HepG2 (cell line): ENCODE data around the gene MOV10L1. TPM values are rescaled to one million over a fixed set of nuclear protein-coding genes. Genes with fewer than 3 reads are reported as not detected.

ENCODE experiments used
- ATAC-seq: fragments of 200-7000 bp; cut with Tn5 transposase; 3 replicates; pipeline ENCODE4 v1.9.1; 2020; ENCODE audit warnings: mild to moderate bottlenecking, moderate library complexity
- BruUV-seq: library from RNA; stranded (reverse); fragments of 400-500 nt; replicated peaks from 2 replicates; lab custom pipeline; 2021; lab: Mats Ljungman, UMichigan
- CTCF ChIA-PET: fragments of 300-600 bp; formaldehyde crosslinking; extraction: SDS; loops from one replicate; lab custom pipeline; 2021; ENCODE audit warnings: low total read pairs, inconsistent platforms, low intra/inter-chr PET ratio; lab: Yijun Ruan, JAX
- POLR2A ChIA-PET: fragments of 350-600 bp; sonication (Branson Sonifier 250); formaldehyde crosslinking; loops from one replicate; lab custom pipeline; 2020; ENCODE audit warnings: antibody characterized with exemption, inconsistent platforms; lab: Yijun Ruan, JAX
- DNase-seq: peaks from one replicate; pipeline ENCODE4 v3.0.0-alpha.2; 2015; ENCODE audit warnings: low spot score
- FAIRE-seq: peaks from 3 replicates; lab custom pipeline; 2011; peaks lifted over from hg19 to GRCh38; lab: Jason Lieb, UNC
- H2AFZ ChIP-seq: one replicate; pipeline ENCODE4 v1.6.1; 2011; ENCODE audit warnings: low read length, inconsistent platforms
- H3K27ac ChIP-seq: fragments of 300-600 bp; 3 replicates; pipeline ENCODE4 v1.8.0; 2011; ENCODE audit warnings: mixed run types, mild to moderate bottlenecking, mixed read lengths, low read length, inconsistent platforms; ENCODE audit not compliant: insufficient read depth; ENCODE audit errors: extremely low read length
- H3K27me3 ChIP-seq, 2 experiments: fragments of 200-600 bp in 1 of 2; 2 replicates in 1 of 2; 3 replicates in 1 of 2; pipeline versions ENCODE4 v1.6.0 to v1.8.0; 2011; ENCODE audit warnings: low read length in 2 of 2, mild to moderate bottlenecking in 2 of 2, moderate library complexity in 2 of 2, inconsistent platforms in 1 of 2; ENCODE audit not compliant: insufficient read depth in 2 of 2, control insufficient read depth in 1 of 2
- H3K36me3 ChIP-seq, 2 experiments: fragments of 200-600 bp in 1 of 2; replicated peaks in 1 of 2; 2 replicates in 1 of 2; 3 replicates in 1 of 2; pipeline versions ENCODE4 v1.5.1 to v1.8.0; 2011; ENCODE audit warnings: low read length in 2 of 2, inconsistent platforms in 1 of 2; ENCODE audit not compliant: insufficient read depth in 2 of 2, control insufficient read depth in 1 of 2
- H3K4me1 ChIP-seq: 2 replicates; pipeline ENCODE4 v1.5.1; 2012; ENCODE audit warnings: low read length, inconsistent platforms; ENCODE audit not compliant: insufficient read depth
- H3K4me2 ChIP-seq: 2 replicates; pipeline ENCODE4 v1.6.0; 2011; ENCODE audit warnings: low read depth, low read length, inconsistent platforms
- H3K4me3 ChIP-seq, 3 experiments: fragments of 200-600 bp in 1 of 3; sonication (generic), shearing (Covaris generic) in 1 of 3; replicated peaks in 1 of 3; 2 replicates each; pipeline ENCODE4 v1.5.1; 2011 to 2016; ENCODE audit warnings: low read length in 3 of 3, inconsistent platforms in 2 of 3, low read depth in 2 of 3, mild to moderate bottlenecking in 2 of 3, control low read depth in 1 of 3, mixed read lengths in 1 of 3; ENCODE audit not compliant: insufficient read depth in 1 of 3
- H3K79me2 ChIP-seq: one replicate; pipeline ENCODE4 v1.6.1; 2011; ENCODE audit warnings: low read length, inconsistent platforms; ENCODE audit not compliant: insufficient read depth
- H3K9ac ChIP-seq: 2 replicates; pipeline ENCODE4 v1.6.0; 2011; ENCODE audit warnings: mild to moderate bottlenecking, low read depth, low read length, inconsistent platforms; ENCODE audit not compliant: insufficient read depth
- H3K9me3 ChIP-seq: 2 replicates; pipeline ENCODE4 v1.5.1; 2012; ENCODE audit warnings: mild to moderate bottlenecking, low read length
- H4K20me1 ChIP-seq: 2 replicates; pipeline ENCODE4 v1.6.0; 2011; ENCODE audit warnings: inconsistent platforms, mild to moderate bottlenecking, low read length, moderate library complexity; ENCODE audit not compliant: insufficient read depth
- CEBPG ChIP-seq: IDR thresholded peaks from 2 replicates; pipeline ENCODE4 v1.6.1; 2016
- CREM ChIP-seq, 2 experiments: sonication (generic) in 1 of 2; formaldehyde crosslinking in 1 of 2; IDR thresholded peaks; 2 replicates each; pipeline versions ENCODE4 v1.4.0 to v1.6.1; 2016 to 2020; ENCODE audit warnings: antibody characterized with exemption in 1 of 2, mild to moderate bottlenecking in 1 of 2, missing genetic modification reagents in 1 of 2
- ETV5 ChIP-seq: IDR thresholded peaks from 2 replicates; pipeline ENCODE4 v1.6.1; 2018; ENCODE audit warnings: missing biosample characterization, missing genetic modification reagents, inconsistent platforms, borderline replicate concordance
- GATAD1 ChIP-seq: IDR thresholded peaks from 2 replicates; pipeline ENCODE4 v1.6.1; 2016; ENCODE audit warnings: missing genetic modification reagents, missing compliant biosample characterization
- JUNB ChIP-seq: sonication (generic); formaldehyde crosslinking; IDR thresholded peaks from 2 replicates; pipeline ENCODE4 v1.8.0; 2022; ENCODE audit warnings: missing genetic modification reagents, mild to moderate bottlenecking, borderline replicate concordance
- TFAP4 ChIP-seq: sonication (generic); IDR thresholded peaks from 2 replicates; pipeline ENCODE4 v1.6.1; 2016; ENCODE audit warnings: low read depth, borderline replicate concordance
- THAP11 ChIP-seq: IDR thresholded peaks from 2 replicates; pipeline ENCODE4 v1.6.1; 2016; ENCODE audit warnings: missing biosample characterization, missing genetic modification reagents
- ZNF20 ChIP-seq: sonication (generic); formaldehyde crosslinking; IDR thresholded peaks from 2 replicates; pipeline ENCODE4 v1.4.0; 2020; ENCODE audit warnings: mild to moderate bottlenecking, moderate library complexity, missing genetic modification reagents
- ZNF362 ChIP-seq: sonication (generic); formaldehyde crosslinking; IDR thresholded peaks from 2 replicates; pipeline ENCODE4 v1.4.0; 2020; ENCODE audit warnings: missing genetic modification reagents, mild to moderate bottlenecking, borderline replicate concordance
- ZNF512B ChIP-seq: sonication (generic); formaldehyde crosslinking; IDR thresholded peaks from 2 replicates; pipeline ENCODE4 v1.5.1; 2020; ENCODE audit warnings: missing genetic modification reagents, mild to moderate bottlenecking, borderline replicate concordance
- ZNF670 ChIP-seq: sonication (generic); formaldehyde crosslinking; IDR thresholded peaks from 2 replicates; pipeline ENCODE4 v1.8.0; 2022; ENCODE audit warnings: mild to moderate bottlenecking, missing genetic modification reagents, borderline replicate concordance
- WGBS: methylation state at CpG from one replicate; pipeline ENCODE4 v1.1.6; 2017; ENCODE audit warnings: low lambda C conversion rate; 5-methylcytosine and 5-hydroxymethylcytosine counted together
- in situ Hi-C: cut with HindIII; loops from 2 replicates; pipeline ENCODE4 v1.10.0; 2017; ENCODE audit warnings: low pct_unique_long_range_greater_than_20kb; ENCODE audit not compliant: extremely low pct_ligation_motif_present
- intact Hi-C: fragments of 100-400 bp; cut with micrococcal nuclease; formaldehyde crosslinking; loops from one replicate; pipeline ENCODE4 v1.10.0; 2022; ENCODE audit not compliant: unreplicated experiment
- polyA plus RNA-seq, 8 experiments: library from polyadenylated mRNA; depleted of rRNA in 3 of 8; stranded (reverse) in 7 of 8; unstranded in 1 of 8; fragments of >200 nt; fragmentation: Illumina TruSeq in 4 of 8; extraction: Trizol in 4 of 8; gene quantifications; 2 replicates each; pipeline versions ENCODE4 v1.2.1 to v1.2.3, GENCODE V29; 2011 to 2016; ENCODE audit warnings: low read depth in 4 of 8, missing spikeins in 1 of 8, mixed read lengths in 1 of 8; ENCODE audit not compliant: insufficient read depth in 1 of 8
- total RNA-seq, 5 experiments: library from RNA; depleted of rRNA; stranded (reverse); fragments of >200 nt; fragmentation: Illumina TruSeq; extraction: Trizol; gene quantifications; 2 replicates each; pipeline ENCODE4 v1.2.3, GENCODE V29; 2016; ENCODE audit warnings: low read depth in 1 of 5

Gene MOV10L1
- total and polyA plus RNA-seq, 2 of the 13 experiments (the other 11 are each of a cell fraction or from before 2014, with no cell fraction given): 0.11 to 0.12 TPM

GRCh38 chr22:50141891-50142363 is 52.1 kb downstream of the MOV10L1 start:
- no peak for ATAC-seq
- POLR2A ChIA-PET: interaction anchor here (1.3 to 1.5 kb wide), 2 partner anchors 22 to 289 kb away, joined by 3 to 4 read pairs; partner anchors contain the start of gene ZBED4
- in situ Hi-C loops: no loop called here
- WGBS: under 1% methylated on average over 11 of the region's 11 CpGs
- no peak for DNase-seq
- BruUV-seq: no TSS peak
- FAIRE-seq: no peak
- intact Hi-C loops: no loop called here
- peaks cover 83% of the 10 kb centered on the region for H3K4me1 ChIP-seq
- H3K4me2 ChIP-seq: peak overlapping the region; percentile 47
- H3K27me3 ChIP-seq: peaks cover 2 to 24% of the 10 kb centered on the region in 2 experiments
- no peak overlapping the region for H2AFZ ChIP-seq
- no peak overlapping the region for H3K9ac ChIP-seq
- peak overlapping the region in 2 of 3 experiments; percentile 1 to 28; a peak in 3 of 6 replicates for H3K4me3 ChIP-seq
- H3K27ac ChIP-seq: no peak overlapping the region
- H3K9me3 ChIP-seq: no peaks in the 10 kb centered on the region
- H3K36me3 ChIP-seq: no peaks in the 10 kb centered on the region
- no peaks in the 10 kb centered on the region for H4K20me1 ChIP-seq
- H3K79me2 ChIP-seq: no peaks in the 10 kb centered on the region
- CTCF ChIA-PET: interaction anchor here (0.6 kb wide), 1 partner anchor 28 kb away, joined by 3 read pairs; no protein-coding TSS in a partner anchor
- peak; percentile 96 for TF ChIP-seq TFAP4
- no peak for TF ChIP-seq CEBPG (CRISPR knock-in tag)
- TF ChIP-seq ZNF20 (CRISPR knock-in tag): no peak
- TF ChIP-seq THAP11 (CRISPR knock-in tag): peak; percentile 12; the same call in 1 of the 2 replicates
- TF ChIP-seq ZNF512B (CRISPR knock-in tag): no peak
- peak; percentile 40; the same call in 1 of the 2 replicates for TF ChIP-seq CREM (IDR thresholded peaks at IDR 0.05)
- no peak for TF ChIP-seq CREM (CRISPR knock-in tag; IDR thresholded peaks at IDR 0.05)
- no peak for TF ChIP-seq JUNB (CRISPR knock-in tag)
- TF ChIP-seq ZNF362 (CRISPR knock-in tag): peak; percentile 33; the same call in 1 of the 2 replicates
- TF ChIP-seq ETV5: no peak
- TF ChIP-seq GATAD1 (CRISPR knock-in tag): no peak
- 0 out of 2 replicates have a peak, but pooled peaks have one; percentile 40 for TF ChIP-seq ZNF670
